Fibroblast of mammary gland (primary cell): Measurements from ENCODE around the gene TRIM31.
"Not testable (repeated sequence)": the region's sequence is repeated elsewhere in the genome, so short reads cannot be mapped to it uniquely, and the experiment has no call there.

Experiments used
- DNase-seq: peaks from one replicate; pipeline ENCODE4 v3.0.0-alpha.2; 2010; ENCODE audit warnings: low read depth
- H3K4me3 ChIP-seq: 2 replicates; pipeline ENCODE4 v1.5.1; 2011; ENCODE audit warnings: low read depth, mild to moderate bottlenecking, low read length, moderate library complexity; ENCODE audit not compliant: control insufficient read depth
- CTCF ChIP-seq: conservative IDR thresholded peaks from 2 replicates; pipeline ENCODE4 v1.5.1; 2011; ENCODE audit warnings: low read depth, low read length, inconsistent platforms; ENCODE audit not compliant: control insufficient read depth, insufficient read depth

Gene TRIM31

GRCh38 chr6:30149234-30149633, 36.3 kb upstream of the TRIM31 start:
- DNase-seq, result no peak

GRCh38 chr6:30147096-30147495, 34.2 kb upstream of the TRIM31 start:
- no peak for DNase-seq
- no peak overlapping the region for H3K4me3 ChIP-seq
- no peak for TF ChIP-seq CTCF

More at GRCh38 chr6:30149234-30149633, 36.3 kb upstream of the TRIM31 start:
- no peak overlapping the region for H3K4me3 ChIP-seq
- no peak for TF ChIP-seq CTCF

- DNase-seq, result no peak
- TF ChIP-seq CTCF, result no peak
- no peak overlapping the region for H3K4me3 ChIP-seq
Measured at GRCh38 chr6:30145818-30146217, 32.9 kb upstream of the TRIM31 start.

GRCh38 chr6:30144811-30145210, 31.9 kb upstream of the TRIM31 start:
- no peak for TF ChIP-seq CTCF
- no peak for DNase-seq
- H3K4me3 ChIP-seq, result no peak overlapping the region

- H3K4me3 ChIP-seq, result no peak overlapping the region
- DNase-seq, result no peak
- TF ChIP-seq CTCF, result no peak
Measured at GRCh38 chr6:30143780-30144179, 30.9 kb upstream of the TRIM31 start.

GRCh38 chr6:30142665-30143064, 29.8 kb upstream of the TRIM31 start:
- H3K4me3 ChIP-seq, result no peak overlapping the region
- TF ChIP-seq CTCF, result no peak
- no peak for DNase-seq

GRCh38 chr6:30140240-30140639, 27.4 kb upstream of the TRIM31 start:
- not testable (repeated sequence) for H3K4me3 ChIP-seq, DNase-seq
